Esophagus muscularis mucosa (tissue), 3 donors: Measurements from ENCODE around the gene TERT.

Experiments used
- CTCF ChIP-seq, 3 experiments: fragments of 200-600 bp in 2 of 3; fragments of 450-650 bp in 1 of 3; sonication (generic) in 2 of 3; IDR thresholded peaks; one replicate each; pipeline ENCODE4 v1.5.1; 2017 to 2019; ENCODE audit warnings: antibody characterized with exemption in 3 of 3, mild to moderate bottlenecking in 2 of 3, moderate library complexity in 1 of 3
- POLR2A ChIP-seq: fragments of 450-650 bp; IDR thresholded peaks from one replicate; pipeline ENCODE4 v1.6.1; 2017; ENCODE audit warnings: antibody characterized with exemption, moderate library complexity, mild to moderate bottlenecking, low read depth
- POLR2AphosphoS5 ChIP-seq, 2 donors: sonication (generic); formaldehyde crosslinking; IDR thresholded peaks; one replicate each; pipeline ENCODE4 v1.6.1; 2017; ENCODE audit warnings: antibody characterized with exemption in 2 of 2

DNA sequence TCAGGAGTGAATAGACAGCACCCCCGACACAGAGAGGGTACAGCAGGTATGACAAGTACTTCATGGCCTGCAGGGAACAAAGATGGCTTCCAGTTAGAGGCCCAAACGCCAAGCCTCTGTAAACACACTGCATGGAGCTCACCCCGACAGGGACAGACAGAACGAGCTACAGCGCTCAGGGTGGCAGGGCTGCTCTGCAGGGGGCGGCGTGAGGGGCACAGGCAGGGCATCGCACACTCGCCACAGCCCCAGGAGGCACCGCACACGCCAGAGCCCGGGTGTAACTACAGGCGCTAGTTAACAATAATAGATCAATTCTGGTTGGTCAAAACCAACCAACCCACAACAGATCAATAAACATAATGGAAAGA lies 28.9 kb upstream of the TERT start:
- TF ChIP-seq CTCF (IDR thresholded peaks at IDR 0.05) (no peak), POLR2A (no peak), POLR2AphosphoS5 (IDR thresholded peaks at IDR 0.05) (no peak)
